G401 (cell line): ENCODE measurements around the gene SYNDIG1. TPM values are rescaled to one million over a fixed set of nuclear protein-coding genes. Genes with fewer than 3 reads are reported as not detected.

ENCODE experiments used
- DNase-seq: peaks from one replicate; pipeline ENCODE4 v3.0.0-alpha.2; 2015; ENCODE audit warnings: low spot score
- in situ Hi-C: cut with HindIII; loops from 2 replicates; pipeline ENCODE4 v1.10.0; 2016; ENCODE audit warnings: low sequenced_read_pairs, mixed read lengths
- total RNA-seq: library from RNA; depleted of rRNA; stranded (reverse); fragments of >200 nt; shearing (Covaris generic); gene quantifications from 2 replicates; pipeline ENCODE4 v1.2.3, GENCODE V29; 2014

Gene SYNDIG1
- total RNA-seq, 1 experiment from 2014 or later, result not detected

DNA sequence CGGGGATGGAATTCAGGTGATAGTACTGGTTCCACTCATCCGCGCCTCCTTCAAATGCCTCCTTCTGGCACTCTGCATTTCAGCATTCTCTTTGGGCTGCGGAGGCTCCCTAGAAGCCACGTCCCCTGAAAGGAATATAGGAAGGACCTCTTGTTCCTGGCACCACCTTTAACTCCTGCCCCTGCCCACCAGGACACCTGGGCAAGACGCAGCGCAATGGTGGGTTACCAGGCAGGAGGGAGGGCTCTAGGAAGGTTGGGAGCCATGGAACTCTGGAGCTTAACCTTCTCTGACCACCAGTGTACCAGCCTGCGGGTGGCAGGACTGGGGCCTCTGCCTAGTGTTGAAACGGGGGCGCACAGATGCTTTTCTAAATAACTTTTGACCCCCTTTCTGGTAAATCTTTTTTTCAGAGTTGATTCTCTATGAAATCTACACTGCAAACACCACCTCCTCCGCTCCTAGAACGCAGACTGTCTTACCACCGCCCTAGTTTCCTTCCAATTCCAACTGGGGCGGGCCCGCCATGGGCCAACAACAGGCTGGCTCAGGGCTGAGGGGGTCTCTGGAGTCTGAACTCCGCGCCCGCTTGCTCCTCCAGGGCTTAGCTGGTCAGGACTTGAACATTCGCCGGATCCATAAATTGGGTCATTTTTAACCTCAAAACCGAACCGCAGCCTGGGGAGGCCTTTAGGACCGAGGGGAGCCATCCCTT lies 871 bp upstream of the SYNDIG1 start:
- in situ Hi-C loops, result no loop called here
- DNase-seq, result no peak

DNA sequence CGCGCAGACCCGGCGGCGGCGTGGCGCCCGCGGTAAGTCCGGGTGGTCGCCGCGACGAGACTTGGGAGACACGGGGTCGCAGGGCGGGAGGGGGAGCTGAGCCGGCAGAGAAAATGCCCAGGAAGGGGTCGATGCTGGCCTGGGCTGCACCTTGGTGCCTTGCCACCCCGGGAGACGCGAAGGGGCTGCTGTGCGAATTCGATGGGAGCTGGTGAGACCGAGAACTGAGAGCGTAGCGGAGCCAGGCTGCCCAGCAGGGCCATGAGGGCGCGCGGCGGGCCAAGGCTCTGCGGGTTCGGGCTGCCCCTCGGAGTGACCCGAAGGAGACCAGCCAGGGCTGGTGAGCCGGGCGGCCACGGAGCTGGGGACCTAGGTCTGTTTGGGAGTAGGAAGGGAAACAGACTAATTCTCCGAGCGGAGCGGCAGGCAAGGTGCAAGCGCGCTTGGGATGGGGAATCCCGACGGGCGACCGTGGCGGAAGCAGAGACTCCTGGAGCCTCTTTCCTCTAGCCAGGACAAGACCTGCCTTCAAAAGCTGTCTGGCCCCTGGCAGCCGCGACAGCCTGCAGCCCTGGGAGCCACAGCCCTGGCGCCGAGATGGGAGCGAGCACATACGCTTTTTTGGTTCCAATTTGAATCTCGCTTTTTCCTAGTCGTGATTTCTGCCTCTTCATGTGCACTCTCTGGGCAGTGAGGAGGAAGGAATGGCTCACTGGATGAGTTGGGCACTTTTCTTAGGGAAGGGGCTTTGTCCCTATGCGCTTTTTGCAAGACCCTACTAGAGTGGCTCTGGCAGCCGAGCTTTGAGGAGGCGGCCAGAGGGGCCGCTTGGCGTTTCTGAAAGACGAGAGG lies 691 bp downstream of the SYNDIG1 start:
- peak; percentile 64 for DNase-seq
- in situ Hi-C loops, result no loop called here

DNA sequence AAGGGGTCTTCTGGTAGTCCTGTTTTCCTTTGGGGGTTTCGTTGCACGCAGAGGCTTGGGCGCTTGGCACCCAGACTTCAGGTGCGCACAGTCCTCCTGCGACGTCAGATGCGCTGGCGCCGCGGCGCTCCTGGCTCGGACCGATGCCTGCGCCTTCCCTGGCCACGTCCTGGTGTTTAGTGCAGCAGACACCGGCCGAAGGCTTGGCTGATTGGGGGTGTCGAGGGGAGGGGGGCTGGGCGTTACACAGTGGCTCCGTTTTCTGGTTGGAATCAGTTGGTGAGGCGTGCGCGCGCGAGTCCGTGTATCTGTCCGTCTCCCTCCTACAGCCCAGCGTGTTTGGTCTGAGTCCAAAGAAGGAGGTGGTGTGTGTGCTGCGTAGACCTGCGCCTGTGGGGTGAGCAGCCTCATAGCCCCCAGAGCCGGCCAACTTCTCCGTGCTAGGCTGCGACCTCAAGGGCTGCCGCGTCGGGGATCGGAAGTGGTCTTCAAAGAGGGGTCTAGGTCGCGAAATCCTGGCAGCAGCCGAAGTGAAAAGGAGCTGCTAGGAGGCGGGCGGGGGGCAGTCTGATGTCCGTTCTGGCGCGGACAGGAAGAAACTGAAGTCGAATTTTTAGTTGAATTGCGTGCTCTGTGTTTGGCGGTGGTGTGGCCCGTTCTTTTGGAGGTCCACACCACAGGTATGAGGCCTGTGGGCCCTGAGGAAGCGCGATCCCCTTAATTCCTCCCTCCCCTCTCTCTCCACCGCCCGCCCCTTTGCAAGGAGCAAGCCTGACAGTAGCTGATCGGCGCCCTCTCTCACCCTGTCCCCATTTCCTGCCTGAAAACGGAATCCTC lies 1.5 kb downstream of the SYNDIG1 start:
- in situ Hi-C loops, result no loop called here
- DNase-seq, result peak; percentile 73

DNA sequence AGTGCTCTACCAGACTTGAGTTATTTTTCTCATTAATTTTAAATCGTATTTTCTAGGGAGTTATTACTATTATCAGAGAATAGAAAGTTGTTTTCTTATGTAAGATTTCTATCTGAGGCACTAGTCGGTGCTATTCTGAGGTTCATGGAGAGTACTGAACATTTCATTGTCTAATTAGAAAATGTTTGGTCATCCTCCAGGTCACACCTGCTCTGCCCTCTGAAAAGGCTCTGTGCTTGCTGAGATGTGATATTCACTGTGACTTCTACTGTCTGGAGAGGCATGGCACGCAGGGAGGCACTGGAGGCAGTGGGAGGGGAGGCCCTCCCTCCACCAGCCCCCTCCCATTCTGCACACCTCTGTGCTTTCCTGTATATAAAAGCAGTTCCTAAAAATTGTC lies 3.0 kb downstream of the SYNDIG1 start:
- DNase-seq, result peak; percentile 67
- in situ Hi-C loops, result no loop called here

DNA sequence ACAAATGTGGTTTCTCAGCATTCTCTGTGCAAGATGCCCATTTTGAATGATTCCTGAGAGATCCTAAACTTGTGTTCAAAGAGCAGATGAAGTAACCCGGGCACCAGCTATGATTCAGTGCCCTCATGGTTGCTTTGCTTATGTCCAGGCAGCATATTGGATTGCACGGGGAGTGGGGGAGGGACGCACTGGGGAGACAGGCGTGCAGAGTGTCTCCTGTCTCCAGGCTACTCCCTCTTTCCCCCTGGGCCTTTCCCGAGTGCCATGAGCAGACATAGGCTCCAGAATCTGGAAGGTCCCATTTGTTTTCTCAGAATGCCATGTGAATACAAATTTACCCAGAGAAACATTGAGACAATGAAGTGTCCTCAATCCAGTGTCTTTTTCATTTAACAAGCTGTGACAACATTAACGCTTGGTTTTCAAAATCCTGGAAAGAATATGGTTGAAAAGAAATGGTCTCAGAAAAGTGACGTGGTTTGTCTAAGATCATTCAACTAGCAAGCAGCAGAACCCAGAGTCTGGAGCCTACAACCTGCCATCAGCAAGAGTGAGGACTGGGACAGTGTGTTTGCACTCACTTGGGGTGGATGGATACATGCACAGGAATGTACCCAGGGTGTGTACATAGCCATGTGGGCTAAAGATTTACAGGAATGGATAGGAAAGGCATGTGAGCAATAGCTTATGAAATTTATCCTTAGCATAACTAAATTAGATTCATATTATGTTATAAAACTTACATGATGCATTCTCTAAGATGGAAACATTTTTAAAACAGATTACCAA lies 4.2 kb downstream of the SYNDIG1 start:
- in situ Hi-C loops, result no loop called here
- DNase-seq, result no peak

DNA sequence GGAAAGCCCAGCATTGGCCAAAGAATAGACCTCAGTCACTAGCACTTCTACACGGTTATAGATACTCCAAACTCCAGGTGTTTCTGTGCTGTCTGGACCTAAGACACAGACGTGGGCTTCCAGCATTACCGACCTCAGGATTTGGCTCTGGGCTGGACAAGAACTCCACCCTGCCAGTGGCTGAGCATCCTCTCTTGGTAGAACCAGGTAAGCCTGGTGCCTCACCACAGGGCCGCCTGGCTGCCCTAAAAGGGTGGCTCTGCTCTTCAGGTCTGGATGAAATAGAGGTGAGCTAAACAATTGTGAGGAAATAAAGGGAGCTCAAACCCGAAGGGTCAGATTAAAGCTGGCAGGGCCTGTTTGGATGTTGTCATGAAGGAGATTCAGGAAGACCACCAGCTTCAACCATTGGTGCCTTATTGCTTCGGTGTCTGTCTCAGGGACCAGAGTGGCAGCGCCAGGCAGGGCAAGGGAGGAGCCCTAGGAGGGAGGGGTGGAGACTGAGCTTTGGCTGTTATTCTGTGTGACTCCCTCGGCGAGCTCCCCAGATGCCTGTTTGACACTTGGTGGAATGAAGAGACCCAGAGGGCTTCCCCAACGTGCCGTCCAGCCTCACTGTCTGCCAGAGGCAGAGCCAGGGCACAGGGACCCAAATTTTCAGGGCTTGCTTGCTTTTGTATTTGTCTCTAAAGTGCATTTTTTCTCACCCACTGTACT lies 8.6 kb downstream of the SYNDIG1 start:
- in situ Hi-C loops, result no loop called here
- no peak for DNase-seq

DNA sequence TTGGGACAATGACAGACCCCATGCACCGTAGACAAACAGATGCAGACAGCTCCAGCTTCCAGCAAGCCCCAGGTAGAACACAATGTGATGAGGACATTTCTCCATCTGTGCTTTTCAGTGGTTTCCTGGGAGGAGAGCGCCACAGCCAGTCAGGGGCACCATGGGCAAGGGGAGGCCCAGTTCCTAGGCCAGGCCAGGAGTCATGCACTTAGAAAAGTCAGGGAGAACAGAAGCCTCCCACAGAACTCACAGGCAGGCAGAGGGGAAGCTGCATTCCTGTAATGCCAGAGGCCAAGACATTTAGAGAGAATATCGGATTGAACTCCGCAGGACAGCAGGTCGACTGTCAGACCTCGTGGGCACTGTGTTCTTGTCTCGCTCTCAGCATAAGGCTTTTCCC lies 9.2 kb downstream of the SYNDIG1 start:
- in situ Hi-C loops, result no loop called here
- DNase-seq, result no peak

DNA sequence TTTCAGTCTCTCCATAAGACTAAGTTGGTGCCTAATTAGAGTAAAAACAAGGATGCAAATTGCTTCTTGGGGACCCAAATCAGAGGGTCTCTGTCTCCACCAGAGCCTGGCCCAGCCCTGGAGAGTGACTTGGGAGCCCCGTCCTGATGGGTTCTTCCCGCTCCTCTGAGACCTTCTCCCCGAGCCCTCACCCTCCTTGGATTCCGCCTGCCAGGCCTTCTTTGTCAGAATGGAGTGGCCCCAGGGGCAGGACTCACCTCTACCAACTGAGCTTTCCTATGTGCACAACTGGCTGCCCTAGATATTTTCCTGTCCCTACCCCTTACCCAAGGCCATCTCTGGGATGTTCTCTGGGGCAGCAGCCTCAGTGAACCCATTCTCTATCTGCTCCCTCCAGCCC lies 9.7 kb downstream of the SYNDIG1 start:
- in situ Hi-C loops, result no loop called here
- no peak for DNase-seq

DNA sequence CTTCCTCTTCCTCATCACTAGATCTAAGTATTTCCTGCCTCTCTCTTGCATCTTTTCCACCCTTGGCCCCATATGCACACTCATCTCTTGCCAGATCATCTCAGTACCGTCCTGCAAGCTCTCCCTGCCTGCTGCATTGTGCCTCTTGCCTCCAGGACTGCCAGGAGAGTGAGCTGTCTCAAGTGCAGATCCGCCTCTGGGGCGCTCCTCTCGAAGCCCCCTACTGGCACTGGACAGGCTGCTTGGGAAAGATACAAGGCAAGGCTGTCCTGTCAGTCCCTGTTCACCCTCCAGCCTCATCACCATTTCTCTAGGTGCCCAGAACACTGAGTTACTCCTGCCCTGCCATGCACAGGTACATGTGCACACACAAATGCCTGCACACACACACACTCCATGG lies 10.2 kb downstream of the SYNDIG1 start:
- in situ Hi-C loops, result no loop called here
- no peak for DNase-seq

DNA sequence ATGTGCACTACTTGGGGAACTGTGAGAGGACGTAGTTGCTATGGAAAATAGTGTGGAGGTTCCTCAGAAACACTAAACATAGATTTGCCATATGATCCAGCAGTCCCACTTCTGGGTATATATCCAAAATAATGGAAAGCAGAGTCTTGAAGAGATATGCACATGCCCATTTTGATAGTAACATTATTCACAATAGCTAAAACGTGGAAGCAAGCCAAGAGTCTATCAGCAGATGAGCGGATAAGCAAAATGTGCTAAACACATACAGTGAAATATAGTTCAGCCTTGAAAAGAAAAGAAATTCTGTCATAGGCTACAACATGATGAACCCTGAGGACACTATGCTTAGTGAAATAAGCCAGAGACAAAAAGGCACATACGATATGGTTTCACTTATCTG lies 11.1 kb downstream of the SYNDIG1 start:
- in situ Hi-C loops, result no loop called here
- no peak for DNase-seq

DNA sequence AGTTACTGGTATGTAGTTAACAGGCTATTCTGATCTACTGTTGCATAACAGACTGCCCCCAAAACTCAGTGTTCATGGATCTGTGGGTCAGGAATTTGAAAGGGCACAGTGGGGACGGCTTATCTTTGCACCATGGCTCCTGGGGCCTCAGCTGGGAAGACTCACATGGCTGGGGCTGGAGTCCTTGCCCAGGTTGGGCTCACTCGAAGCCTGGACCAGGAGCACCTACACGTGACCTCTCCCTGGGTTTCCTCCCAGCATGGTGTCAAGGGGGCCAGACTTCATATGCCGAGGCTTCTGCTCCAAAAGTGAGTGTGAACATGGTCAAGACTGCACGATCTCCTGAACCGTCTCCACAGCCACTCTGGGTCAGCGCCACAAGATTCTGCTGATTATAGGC lies 11.7 kb downstream of the SYNDIG1 start:
- DNase-seq, result no peak
- in situ Hi-C loops, result no loop called here

DNA sequence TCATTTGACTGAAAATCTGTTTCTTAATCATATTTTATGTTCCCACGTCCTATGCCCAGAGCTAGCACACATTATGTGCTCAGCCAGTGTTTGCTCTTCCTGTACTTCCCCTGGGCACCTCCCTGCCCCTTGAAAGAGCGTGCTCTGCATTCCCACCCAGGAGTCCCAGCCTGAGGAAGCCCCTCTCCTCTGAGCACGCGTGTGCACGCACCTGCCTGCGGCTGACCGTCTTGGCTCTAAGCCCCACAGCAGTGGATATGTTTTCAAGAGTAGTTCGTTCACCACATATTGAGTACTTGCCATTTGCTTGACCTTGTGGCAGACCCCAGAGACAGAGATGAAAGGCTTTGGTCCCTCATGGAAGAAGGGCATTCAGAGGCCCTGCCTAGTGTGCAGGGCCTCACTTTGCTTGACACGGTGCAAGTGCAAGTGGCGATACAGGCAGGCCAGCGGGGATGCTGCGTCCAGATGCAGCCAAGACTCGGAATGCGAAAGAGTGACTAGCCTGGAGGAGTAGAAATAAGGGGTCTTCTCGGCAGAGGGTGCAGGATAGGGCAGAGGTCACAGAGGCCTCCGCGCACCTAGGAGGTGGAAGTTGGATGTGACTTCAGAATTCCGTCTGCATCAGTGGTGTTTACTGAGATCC lies 14.1 kb downstream of the SYNDIG1 start:
- no peak for DNase-seq
- in situ Hi-C loops, result no loop called here

DNA sequence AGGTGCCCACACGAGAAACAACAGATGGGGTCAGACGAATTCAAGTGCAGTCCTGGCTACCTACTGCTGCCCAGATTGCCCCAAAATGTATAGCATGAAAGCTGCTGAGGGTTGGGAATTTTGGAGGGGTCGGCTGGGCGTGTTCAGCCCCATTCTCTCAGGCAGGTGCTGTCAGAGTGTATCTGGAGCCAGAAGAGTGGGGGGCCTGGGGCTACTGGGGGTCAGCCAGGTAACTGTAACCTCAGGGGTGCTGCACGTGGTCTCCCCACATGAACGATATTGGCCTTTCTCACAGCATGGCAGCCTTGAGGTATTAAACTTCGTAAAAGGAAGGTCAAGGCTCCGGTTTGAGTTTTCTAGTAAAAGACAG lies 14.6 kb downstream of the SYNDIG1 start:
- DNase-seq, result no peak
- in situ Hi-C loops, result no loop called here

DNA sequence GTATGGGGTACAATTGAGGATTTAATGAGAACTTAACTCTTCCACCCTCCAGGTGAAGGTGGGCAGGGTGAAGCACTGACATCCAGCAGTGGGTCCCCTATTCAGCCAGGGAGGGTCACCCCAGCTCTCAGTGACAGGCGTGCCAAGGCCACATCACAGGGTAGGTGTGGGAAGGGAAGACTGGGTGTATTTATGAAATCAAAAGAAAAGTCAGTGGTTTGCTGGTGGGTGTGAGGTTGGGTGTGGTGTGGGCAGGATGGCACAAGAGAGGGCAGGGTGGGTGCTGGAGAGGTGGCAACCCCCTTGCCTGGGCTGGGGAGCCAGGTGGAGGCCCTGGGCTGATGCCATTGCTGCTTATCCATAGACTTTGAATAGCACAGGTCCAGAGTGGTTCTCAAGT lies 16.6 kb downstream of the SYNDIG1 start:
- in situ Hi-C loops, result no loop called here
- no peak for DNase-seq

DNA sequence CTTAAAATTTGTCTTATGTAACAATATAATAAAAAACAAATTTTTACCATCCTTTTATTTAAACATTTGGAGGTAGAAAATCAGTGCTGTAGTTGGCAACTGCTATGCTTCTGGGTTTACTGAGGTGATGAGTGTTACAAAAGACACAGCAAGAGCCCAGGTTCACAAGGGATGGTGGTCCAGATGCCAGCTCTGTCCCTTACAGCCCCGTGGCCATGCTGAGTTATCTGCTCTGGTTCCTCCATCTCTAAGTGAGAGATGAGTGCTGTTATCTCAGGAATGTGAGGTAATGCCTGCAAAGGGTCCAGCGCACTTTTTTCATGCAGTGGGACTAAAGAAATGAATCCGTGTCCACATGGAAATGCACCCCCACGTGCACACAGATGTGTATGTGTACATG lies 17.8 kb downstream of the SYNDIG1 start:
- in situ Hi-C loops, result no loop called here

DNA sequence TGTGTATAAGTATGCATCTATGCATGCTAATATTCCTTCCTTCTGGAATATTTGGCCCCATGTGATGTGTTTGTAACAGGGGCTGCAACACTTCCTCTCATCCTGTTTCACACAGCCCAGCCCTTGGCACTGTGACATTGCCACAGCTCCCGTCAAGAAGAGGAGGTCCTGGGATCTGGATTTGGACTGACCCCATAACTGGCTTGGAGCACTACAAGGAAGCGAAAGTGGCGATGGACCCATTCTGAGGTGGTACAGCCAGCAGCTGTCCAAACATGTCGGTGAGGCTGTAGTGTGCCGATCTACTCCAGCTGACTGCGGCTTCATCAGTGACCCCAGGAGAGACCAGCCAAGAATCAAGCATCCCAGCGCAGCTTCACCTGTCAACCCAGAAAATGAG lies 18.2 kb downstream of the SYNDIG1 start:
- DNase-seq, result no peak
- in situ Hi-C loops, result no loop called here

More for the DNA sequence above, 17.8 kb downstream of the SYNDIG1 start:
- DNase-seq, result no peak

DNA sequence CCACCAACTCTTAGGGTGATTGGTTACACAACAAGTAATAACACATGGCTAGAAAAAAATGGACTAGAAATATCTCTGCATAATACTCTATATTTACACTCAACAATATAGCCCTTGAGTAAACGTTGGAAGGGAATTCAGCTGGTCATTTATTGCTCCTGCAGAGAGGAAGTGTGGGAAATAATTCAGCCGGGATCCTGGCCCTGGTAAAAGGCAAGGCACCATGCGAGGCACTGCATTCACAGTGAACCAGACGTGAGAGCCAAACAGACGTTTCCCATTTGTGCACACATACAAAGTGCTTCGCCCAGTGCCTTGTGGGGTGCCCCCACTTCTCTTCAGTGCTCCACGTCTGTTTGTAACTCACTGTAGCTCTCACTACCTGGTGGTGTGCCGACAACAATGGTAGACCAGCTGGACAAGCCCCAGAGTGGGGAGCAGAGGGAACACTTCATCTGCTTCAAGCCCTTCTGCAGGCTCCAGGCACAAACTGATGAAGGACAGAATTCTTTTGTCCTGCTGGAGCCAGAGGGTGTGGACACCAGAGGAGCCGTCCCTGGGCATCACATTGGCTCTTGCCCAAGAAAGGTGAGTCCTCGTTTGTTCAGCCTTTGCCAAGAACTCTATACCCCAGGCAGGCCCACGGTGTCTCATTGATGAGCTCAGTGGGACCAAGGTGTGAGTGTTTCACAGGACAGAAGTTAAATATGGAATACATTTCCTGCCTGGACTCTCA lies 18.8 kb downstream of the SYNDIG1 start:
- in situ Hi-C loops, result no loop called here
- DNase-seq, result no peak

DNA sequence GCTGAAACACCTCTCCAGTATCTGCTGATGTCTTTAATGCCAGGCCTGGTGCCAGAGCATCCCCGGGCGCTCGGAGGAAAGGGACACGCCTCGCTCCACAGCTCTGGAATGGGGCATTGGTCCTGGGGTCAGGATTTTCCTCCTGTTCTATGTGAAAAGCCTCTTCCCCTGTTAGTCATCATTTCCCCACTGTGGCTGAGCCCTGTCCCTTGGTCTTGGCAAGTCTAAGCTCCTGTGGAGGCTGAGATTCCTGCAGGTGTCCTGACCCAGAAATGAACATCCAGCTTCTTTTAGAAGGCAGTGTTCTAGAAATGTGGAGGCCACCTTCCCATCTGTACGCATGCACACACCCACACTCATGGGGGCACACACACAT lies 19.4 kb downstream of the SYNDIG1 start:
- peak; percentile 76 for DNase-seq
- in situ Hi-C loops, result no loop called here
